CD4-positive, alpha-beta T cell treated with Interleukin-4 for 4 hours (primary cell): ENCODE measurements around the gene KCNAB1.

ENCODE experiments used
- DNase-seq: peaks from one replicate; pipeline ENCODE4 v3.0.0-alpha.2; 2020

Gene KCNAB1

GRCh38 chr3:156582532-156583183 is 462.3 kb downstream of the KCNAB1 start:
- no peak for DNase-seq

GRCh38 chr3:156583469-156583868 is 463.1 kb downstream of the KCNAB1 start:
- DNase-seq, result no peak

GRCh38 chr3:156586905-156587759 is 466.8 kb downstream of the KCNAB1 start:
- no peak for DNase-seq

GRCh38 chr3:156587760-156588069 is 467.3 kb downstream of the KCNAB1 start:
- DNase-seq, result no peak
